Vagina (tissue), 2 donors: ENCODE measurements around the gene TEX54. TPM values are rescaled to one million over a fixed set of nuclear protein-coding genes. Genes with fewer than 3 reads are reported as not detected.

Source experiments
- DNase-seq, 2 donors: peaks; one replicate each; pipeline ENCODE4 v3.0.0-alpha.2; 2017; ENCODE audit errors: extremely low spot score in 2 of 2
- H3K27ac ChIP-seq: fragments of 200-600 bp; sonication (generic); one replicate; pipeline ENCODE4 v1.5.1; 2019
- H3K27me3 ChIP-seq: fragments of 200-600 bp; sonication (generic); one replicate; pipeline ENCODE4 v1.5.1; 2019
- H3K36me3 ChIP-seq, 2 donors: fragments of 200-600 bp; sonication (generic); one replicate each; pipeline ENCODE4 v1.5.1; 2017 to 2019
- H3K4me1 ChIP-seq: fragments of 200-600 bp; sonication (generic); one replicate; pipeline ENCODE4 v1.5.1; 2019
- H3K4me3 ChIP-seq, 2 donors: fragments of 200-600 bp; sonication (generic); 1 replicate in 1 of 2; 2 replicates in 1 of 2; pipeline ENCODE4 v1.5.1; 2016 to 2019
- H3K9me3 ChIP-seq: fragments of 200-600 bp; sonication (generic); one replicate; pipeline ENCODE4 v1.5.1; 2019
- CTCF ChIP-seq, 3 experiments: fragments of 450-650 bp in 2 of 3; fragments of 200-600 bp in 1 of 3; sonication (generic) in 1 of 3; IDR thresholded peaks; one replicate each; pipeline ENCODE4 v1.5.1; 2017 to 2019; ENCODE audit warnings: antibody characterized with exemption in 3 of 3, mild to moderate bottlenecking in 2 of 3, moderate library complexity in 2 of 3
- POLR2A ChIP-seq, 2 donors: fragments of 450-650 bp; IDR thresholded peaks; one replicate each; pipeline ENCODE4 v1.6.1; 2017; ENCODE audit warnings: antibody characterized with exemption in 2 of 2, mild to moderate bottlenecking in 2 of 2, moderate library complexity in 2 of 2
- POLR2AphosphoS5 ChIP-seq, 2 donors: sonication (generic); formaldehyde crosslinking; IDR thresholded peaks; one replicate each; pipeline ENCODE4 v1.9.0; 2017; ENCODE audit warnings: antibody characterized with exemption in 2 of 2, mild to moderate bottlenecking in 2 of 2, low read depth in 1 of 2; ENCODE audit not compliant: insufficient read depth in 1 of 2
- intact Hi-C: fragments of 100-400 bp; cut with DNase I; formaldehyde crosslinking; loops from one replicate; pipeline ENCODE4 v1.15.1; 2023
- microRNA-seq: library from miRNA; unstranded; fragments of <30 nt; microRNA quantifications from one replicate; pipeline ENCODE4, GENCODE V29; 2017; ENCODE audit warnings: borderline number of aligned reads, borderline replicate concordance
- small RNA-seq: library from RNA; depleted of rRNA; stranded (forward); fragments of <200 nt; gene quantifications from one replicate; pipeline ENCODE3, GENCODE V24; 2016
- total RNA-seq: library from RNA; depleted of rRNA; stranded (reverse); fragments of >200 nt; gene quantifications from one replicate; pipeline ENCODE4 v1.2.3, GENCODE V29; 2016

TEX54 gene
- total RNA-seq, 1 donor from 2014 or later = not detected

GRCh38 chr11:62786318-62787004, 46.2 kb downstream of the TEX54 start:
- H3K36me3 ChIP-seq = peaks cover 0 to 6% of the 10 kb centered on the region in 2 donors
- no peak for DNase-seq
- H3K27ac ChIP-seq = peak overlapping the region; percentile 99
- intact Hi-C loops = loop anchor here (5.0 to 10.0 kb wide), 2 partner anchors 48 to 76 kb away; partner anchors contain the start of genes STX5, TEX54 and WDR74
- no peaks in the 10 kb centered on the region for H3K27me3 ChIP-seq
- H3K4me3 ChIP-seq = peak overlapping the region; percentile 87 to 95
- TF ChIP-seq CTCF (IDR thresholded peaks at IDR 0.05) (peak; percentile 77 to 95 (median 89)), POLR2A (IDR thresholded peaks at IDR 0.05) (no peak)
- H3K4me1 ChIP-seq = peaks cover 46% of the 10 kb centered on the region
- H3K9me3 ChIP-seq = no peaks in the 10 kb centered on the region

GRCh38 chr11:62782753-62783152, 49.9 kb downstream of the TEX54 start:
- Histone ChIP-seq H3K4me3 (no peak overlapping the region), H3K27me3 (no peaks in the 10 kb centered on the region), H3K36me3 (peaks cover 0 to 11% of the 10 kb centered on the region in 2 donors), H3K4me1 (peaks cover 10% of the 10 kb centered on the region), H3K27ac (no peak overlapping the region), H3K9me3 (no peaks in the 10 kb centered on the region)
- TF ChIP-seq POLR2AphosphoS5 (IDR thresholded peaks at IDR 0.05; ENCODE audit: insufficient read depth in 1 of 2, low read depth in 1 of 2) (no peak), POLR2A (IDR thresholded peaks at IDR 0.05) (no peak), CTCF (IDR thresholded peaks at IDR 0.05) (no peak)
- intact Hi-C loops = loop anchor here (10.0 kb wide), 1 partner anchor 52 kb away; the partner anchor contains the start of genes STX5, TEX54 and WDR74
- DNase-seq = no peak

Small RNA genes lying within 50 kb of the gene (microRNA-seq; reads per million reads assigned to microRNA genes)
- not detected for gene MIR6514
- gene MIR6748 = not detected

Small RNA genes lying within 50 kb of the gene (small RNA-seq; reads per million reads assigned to genes)
- gene MIR6514 = not detected
- gene RF00099 = not detected
- gene RNU6-118P = not detected
- not detected for gene SNORD22
- not detected for gene SNORD26
- not detected for gene SNORD27
- gene SNORD28 = not detected
- 957 reads per million, percentile 99 among the genes with 10 or more reads in this experiment for gene SNORD30

Other genes starting within 250 kb of the TEX54 start
- gene TUT1, start 241.3 kb downstream of the TEX54 start, total RNA-seq = 12.0 TPM
- gene MTA2, start 231.0 kb downstream of the TEX54 start, total RNA-seq = 96.3 TPM
- gene EML3, start 220.1 kb downstream of the TEX54 start, total RNA-seq = 69.0 TPM
- gene ROM1, start 219.6 kb downstream of the TEX54 start, total RNA-seq = 6.1 TPM
- 41.7 TPM for gene B3GAT3, start 210.9 kb downstream of the TEX54 start, total RNA-seq
- 129 TPM for gene GANAB, start 186.2 kb downstream of the TEX54 start, total RNA-seq
- 16.2 TPM for gene INTS5, start 179.5 kb downstream of the TEX54 start, total RNA-seq
- gene C11orf98, start 167.6 kb downstream of the TEX54 start, total RNA-seq = 44.2 TPM
- gene CSKMT, start 167.5 kb downstream of the TEX54 start, total RNA-seq = 28.7 TPM
- 6.9 TPM for gene UQCC3, start 161.2 kb downstream of the TEX54 start, total RNA-seq
- 6.9 TPM for gene LBHD1, start 160.6 kb downstream of the TEX54 start, total RNA-seq
- 216 TPM for gene UBXN1, start 153.8 kb downstream of the TEX54 start, total RNA-seq
- gene LRRN4CL, start 143.3 kb downstream of the TEX54 start, total RNA-seq = 45.2 TPM
- 74.9 TPM for gene BSCL2, start 125.4 kb downstream of the TEX54 start, total RNA-seq
- 2.5 TPM for gene GNG3, start 125.2 kb downstream of the TEX54 start, total RNA-seq
- gene HNRNPUL2, start 105.4 kb downstream of the TEX54 start, total RNA-seq = 30.7 TPM
- gene TTC9C, start 104.4 kb downstream of the TEX54 start, total RNA-seq = 18.7 TPM
- gene ZBTB3, start 78.7 kb downstream of the TEX54 start, total RNA-seq = 6.1 TPM
- gene POLR2G, start 71.3 kb downstream of the TEX54 start, total RNA-seq = 52.8 TPM
- 24.8 TPM for gene TAF6L, start 61.4 kb downstream of the TEX54 start, total RNA-seq
- 61.9 TPM for gene TMEM179B, start 45.4 kb downstream of the TEX54 start, total RNA-seq
- 19.6 TPM for gene TMEM223, start 40.8 kb downstream of the TEX54 start, total RNA-seq
- 64.1 TPM for gene NXF1, start 27.4 kb downstream of the TEX54 start, total RNA-seq
- gene STX5, start 790 bp downstream of the TEX54 start, total RNA-seq = 35.6 TPM
- gene WDR74, start 6.7 kb upstream of the TEX54 start, total RNA-seq = 51.8 TPM
- gene SLC3A2, start 48.1 kb upstream of the TEX54 start, total RNA-seq = 169 TPM
- not detected for gene CHRM1, start 88.5 kb upstream of the TEX54 start, total RNA-seq
- not detected for gene SLC22A6, start 152.1 kb upstream of the TEX54 start, total RNA-seq
- gene SLC22A8, start 183.0 kb upstream of the TEX54 start, total RNA-seq = not detected